ENCODE measurements around the gene GNA15.
A peak's percentile ranks its signal among the peaks of the same experiment; 100 is the strongest.

The GNA15 gene

DNA sequence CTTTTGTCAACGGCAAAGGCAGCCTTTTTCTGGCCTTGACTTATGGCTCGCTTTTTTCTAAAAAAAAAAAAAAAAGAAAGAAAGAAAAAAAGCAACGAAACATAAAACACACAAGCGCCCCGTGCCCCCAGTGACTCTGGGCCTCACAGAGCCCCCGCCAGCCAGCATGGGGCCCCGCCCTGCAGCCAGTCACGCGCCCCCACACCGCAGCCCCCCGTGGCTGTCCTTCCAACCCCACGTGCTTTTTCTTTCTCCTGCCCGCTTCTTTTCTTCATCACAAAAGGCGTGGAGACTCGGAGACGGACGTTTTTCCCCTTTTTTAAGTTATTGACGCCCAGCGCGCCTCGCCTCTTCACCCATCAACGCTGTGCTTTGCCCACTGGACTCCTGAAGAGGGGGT lies 14.4 kb upstream of the GNA15 start:
- DNase-seq (ENCODE audit: low read depth) = no peak

DNA sequence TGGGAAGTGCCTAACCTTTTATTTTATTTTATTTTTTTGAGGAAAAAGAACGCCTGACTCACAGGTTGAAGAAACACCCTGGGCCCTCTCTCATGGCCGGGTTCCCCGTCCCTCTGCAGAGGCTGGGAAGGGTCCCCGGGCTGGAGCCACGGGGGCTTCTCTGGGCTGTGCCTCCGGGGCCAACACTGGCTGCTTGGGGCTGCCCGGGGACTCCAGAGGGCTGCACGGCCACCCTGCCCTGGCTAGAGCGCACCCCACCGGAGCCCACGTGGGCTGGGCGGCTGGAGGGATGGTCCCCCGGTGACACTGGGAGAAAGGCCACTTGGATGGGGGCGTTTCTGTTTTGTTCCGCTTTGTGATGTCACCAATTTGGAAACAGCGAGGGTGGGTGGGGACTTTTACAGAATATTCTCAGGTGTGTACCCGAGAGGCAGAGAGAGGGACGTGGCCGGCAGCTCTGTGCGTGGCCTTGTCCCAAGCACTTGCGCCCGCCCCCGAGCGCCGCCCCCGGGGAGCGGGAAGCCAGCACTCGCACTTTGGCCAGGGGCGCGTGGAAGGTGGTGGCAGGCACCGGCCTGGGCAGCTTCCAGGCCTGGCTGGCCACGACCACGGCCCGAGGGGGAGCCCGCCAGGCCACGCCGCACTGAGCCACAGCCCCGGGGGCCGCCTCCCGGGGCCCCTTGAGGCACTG lies 13.9 kb upstream of the GNA15 start:
- DNase-seq (ENCODE audit: low read depth) = no peak

GRCh38 chr19:3122512-3122870 lies 13.3 kb upstream of the GNA15 start:
- DNase-seq (ENCODE audit: low read depth) = no peak

- no peak for DNase-seq (ENCODE audit: low read depth)
Measured at GRCh38 chr19:3123088-3123721, 12.6 kb upstream of the GNA15 start.

GRCh38 chr19:3123956-3124355 lies 11.9 kb upstream of the GNA15 start:
- DNase-seq (ENCODE audit: low read depth) = no peak

DNA sequence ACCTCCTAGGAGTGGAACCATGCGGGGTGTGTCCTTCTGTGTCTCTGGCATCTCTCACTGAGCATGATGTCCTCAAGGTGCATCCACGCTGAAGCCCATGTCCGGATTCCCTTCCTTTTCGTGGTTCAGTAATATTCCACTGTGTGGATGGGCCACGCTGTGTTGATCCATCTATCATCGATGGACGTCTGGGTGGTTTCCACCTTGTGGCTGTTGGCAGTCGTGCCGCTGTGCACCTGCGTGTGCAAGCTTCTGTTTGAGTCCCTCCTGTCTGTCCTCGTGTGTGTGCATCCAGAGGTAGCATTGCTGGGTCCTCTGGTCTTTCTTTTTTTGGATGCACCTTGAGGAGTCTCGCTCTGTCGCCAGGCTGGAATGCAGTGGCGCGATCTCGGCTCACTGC lies 11.2 kb upstream of the GNA15 start:
- no peak for DNase-seq (ENCODE audit: low read depth)

GRCh38 chr19:3125900-3126524 lies 9.8 kb upstream of the GNA15 start:
- DNase-seq (ENCODE audit: low read depth) = peak; percentile 20

DNA sequence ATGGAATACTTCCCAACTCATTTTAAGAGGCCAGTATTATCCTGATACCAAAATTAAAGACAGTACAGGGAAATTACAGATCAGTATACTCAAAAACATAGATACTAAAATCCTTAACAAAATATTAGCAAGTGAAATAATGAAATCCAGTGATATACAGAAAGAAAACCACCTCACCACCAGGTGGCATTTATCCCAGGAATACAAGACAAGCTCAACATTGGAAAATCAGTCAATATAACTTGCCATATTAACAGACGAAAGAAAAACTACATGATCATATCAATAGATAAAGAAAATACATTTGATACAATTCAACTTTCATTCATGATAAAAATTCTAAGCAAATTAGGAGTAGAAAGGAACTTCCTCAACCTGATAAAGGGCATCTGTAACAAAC lies 6.7 kb upstream of the GNA15 start:
- peak; percentile 63 for DNase-seq (ENCODE audit: low read depth)

GRCh38 chr19:3131168-3131567 lies 4.7 kb upstream of the GNA15 start:
- no peak for DNase-seq (ENCODE audit: low read depth)

DNA sequence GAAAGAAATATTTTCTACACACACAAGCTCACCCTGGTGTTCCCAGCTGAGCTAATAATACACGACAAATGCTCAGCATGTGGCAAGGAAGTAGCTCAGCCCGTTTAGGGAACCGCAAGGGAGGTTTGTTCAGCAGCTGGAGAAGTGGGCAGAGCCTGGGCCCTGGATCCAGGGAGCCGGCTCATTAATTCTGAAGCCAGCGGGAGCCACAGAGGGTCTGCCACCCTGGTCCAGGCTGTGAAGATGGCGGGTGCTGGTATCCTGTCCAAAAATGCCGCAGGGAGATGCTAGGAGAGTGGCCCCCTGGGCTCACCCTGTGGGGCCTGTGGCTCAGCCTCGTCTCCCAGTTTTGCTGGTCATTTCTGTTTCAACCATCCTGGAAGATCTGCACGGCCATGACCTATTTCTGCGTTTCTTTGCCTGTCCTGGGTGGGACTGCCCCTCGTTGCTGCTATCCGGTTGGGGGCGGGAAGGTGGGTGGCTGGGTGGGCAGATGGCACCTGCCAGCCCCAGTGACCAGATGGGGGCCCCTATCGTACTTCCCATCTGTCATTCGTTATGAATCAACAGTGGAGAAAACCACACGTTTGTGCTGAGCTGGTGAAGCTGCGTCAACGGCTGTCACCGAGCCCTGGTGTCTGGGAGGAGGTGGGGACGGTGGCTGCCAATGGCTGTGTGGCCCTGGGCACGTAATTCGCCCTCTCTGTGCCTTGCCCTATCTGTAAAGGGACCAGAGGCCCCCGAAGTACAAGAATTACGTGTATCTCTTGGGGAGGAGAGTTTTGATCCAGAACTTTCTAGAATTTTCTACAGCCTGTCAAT lies 2.7 kb upstream of the GNA15 start:
- peak; percentile 16 for DNase-seq (ENCODE audit: low read depth)

DNA sequence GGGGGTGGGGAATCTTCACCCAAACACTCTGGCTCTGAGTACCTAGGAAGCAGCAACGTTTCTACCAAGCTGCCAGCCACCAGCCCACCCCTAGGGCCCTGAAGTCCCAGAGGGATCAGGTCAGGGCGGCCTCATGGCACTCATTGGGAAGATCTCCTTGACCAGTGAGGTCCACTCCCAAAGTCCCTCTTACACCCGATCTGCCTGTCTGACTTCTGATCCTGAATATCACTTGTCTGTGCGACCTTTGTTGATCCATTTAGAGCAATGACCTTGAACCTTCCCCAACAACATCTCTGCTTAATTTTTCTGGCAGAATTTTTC lies 2.1 kb upstream of the GNA15 start:
- no peak for DNase-seq (ENCODE audit: low read depth)

- no peak for DNase-seq (ENCODE audit: low read depth)
Measured at GRCh38 chr19:3136684-3137055, 837 bp downstream of the GNA15 start.

DNA sequence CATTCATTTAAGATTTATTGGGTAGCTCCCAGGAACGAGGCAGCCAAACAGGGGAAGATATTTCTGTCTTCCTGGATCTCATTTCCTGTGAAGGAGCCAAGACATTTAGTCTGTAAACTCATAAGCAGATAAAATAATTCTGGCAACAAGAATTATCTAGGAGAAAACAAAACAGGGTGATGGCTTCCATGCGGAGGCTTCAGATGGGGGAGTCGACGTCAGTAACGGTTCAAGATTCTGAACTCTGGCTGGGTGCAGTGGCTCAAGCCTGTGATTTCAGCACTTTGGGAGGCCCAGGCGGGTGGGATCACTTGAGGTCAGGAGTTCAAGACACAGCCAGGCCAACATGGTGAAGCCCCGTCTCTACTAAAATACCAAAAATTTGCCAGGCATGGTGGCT lies 1.3 kb downstream of the GNA15 start:
- peak; percentile 45 for DNase-seq (ENCODE audit: low read depth)

DNA sequence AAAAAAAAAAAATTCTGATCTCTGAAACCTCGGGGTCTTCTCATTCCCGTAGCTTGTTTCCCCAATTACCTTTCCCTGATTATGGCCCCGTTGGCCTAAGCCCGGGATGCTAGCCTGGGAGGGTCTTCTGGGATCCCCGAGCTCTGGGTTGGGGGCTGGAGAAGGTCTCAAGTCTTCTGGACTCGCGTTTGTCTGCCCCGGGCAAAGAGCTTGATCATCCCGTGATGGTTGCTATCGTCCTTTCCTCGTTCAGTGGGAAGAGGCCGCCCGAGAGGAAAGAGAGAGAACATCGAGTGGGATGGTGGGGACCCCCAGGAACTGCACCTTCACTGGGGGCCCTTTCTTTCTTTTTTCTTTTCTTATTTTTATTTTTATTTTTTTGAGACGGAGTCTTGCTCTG lies 2.4 kb downstream of the GNA15 start:
- no peak for DNase-seq (ENCODE audit: low read depth)

GRCh38 chr19:3140667-3141038 lies 4.8 kb downstream of the GNA15 start:
- no peak for DNase-seq (ENCODE audit: low read depth)

- DNase-seq (ENCODE audit: low read depth) = peak; percentile 58
Measured at GRCh38 chr19:3142292-3142670, 6.4 kb downstream of the GNA15 start.

- no peak for DNase-seq (ENCODE audit: low read depth)
Measured at GRCh38 chr19:3142781-3143337, 7.0 kb downstream of the GNA15 start.

DNA sequence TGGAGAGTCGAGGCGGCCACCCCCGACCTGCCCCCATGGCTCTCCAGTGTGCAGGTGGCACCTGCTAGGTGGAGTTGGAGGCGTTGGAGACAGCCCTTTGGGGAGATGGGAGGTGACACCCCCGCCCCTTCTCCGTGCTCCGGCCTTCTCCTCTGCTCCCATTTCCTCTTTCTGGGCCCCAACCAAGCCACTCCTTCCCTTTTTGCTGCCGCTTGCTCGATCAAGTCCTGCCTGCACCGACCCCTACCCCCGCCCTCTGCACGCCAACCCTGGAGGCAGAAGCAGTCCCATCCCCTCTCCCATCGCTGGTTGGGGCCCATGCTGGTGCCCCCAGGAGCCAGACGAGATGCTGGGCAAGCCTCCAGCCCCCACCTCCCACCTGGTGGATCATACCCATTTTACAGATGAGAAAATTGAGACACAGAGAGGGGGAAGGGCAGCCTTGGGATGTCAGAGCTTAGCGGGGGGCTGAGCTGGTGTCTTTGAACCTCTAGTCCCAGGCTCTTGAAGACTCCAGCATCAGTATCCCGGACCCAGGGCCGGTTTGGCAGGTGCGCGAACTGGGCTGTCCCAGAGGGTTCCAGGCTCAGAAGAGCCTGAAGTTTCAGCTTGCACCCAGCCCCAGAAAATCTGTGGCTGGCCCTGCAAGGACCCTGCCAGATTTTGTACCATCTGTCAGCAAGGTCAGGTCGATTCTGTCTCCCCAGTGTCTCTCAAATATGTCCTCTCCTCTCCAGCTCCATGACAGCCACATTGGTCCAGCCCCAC lies 10.3 kb downstream of the GNA15 start:
- no peak for DNase-seq (ENCODE audit: low read depth)

- DNase-seq (ENCODE audit: low read depth) = no peak
Measured at GRCh38 chr19:3146677-3147100, 10.9 kb downstream of the GNA15 start.

GRCh38 chr19:3148503-3148902 lies 12.7 kb downstream of the GNA15 start:
- no peak for DNase-seq (ENCODE audit: low read depth)

GRCh38 chr19:3149089-3149488 lies 13.3 kb downstream of the GNA15 start:
- no peak for DNase-seq (ENCODE audit: low read depth)

All from amniotic epithelial cell (primary cell).